SK-N-SH treated with all-trans-retinoic acid at 6 μM for 48 hours (cell line): ENCODE data around the gene DLX1.

ENCODE experiments used
- ATAC-seq: fragments of 200-7000 bp; cut with Tn5 transposase; 3 replicates; pipeline ENCODE4 v1.9.1; 2020; ENCODE audit warnings: mild to moderate bottlenecking, moderate library complexity
- ARNTL ChIP-seq: fragments of 450-650 bp; formaldehyde crosslinking; IDR thresholded peaks from 2 replicates; pipeline ENCODE4 v1.5.0; 2020; ENCODE audit warnings: low read depth, mild to moderate bottlenecking, moderate library complexity, borderline replicate concordance
- BACH2 ChIP-seq: fragments of 250-450 bp; sonication (Bioruptor Pico); IDR thresholded peaks from 2 replicates; pipeline ENCODE4 v1.9.0; 2021; ENCODE audit warnings: mild to moderate bottlenecking, borderline replicate concordance
- CREB5 ChIP-seq: fragments of 250-450 bp; sonication (Bioruptor Pico); IDR thresholded peaks from 2 replicates; pipeline ENCODE4 v1.5.1; 2020; ENCODE audit warnings: low read depth, mild to moderate bottlenecking, moderate library complexity
- CSDC2 ChIP-seq: fragments of 250-450 bp; sonication (Bioruptor Pico); IDR thresholded peaks from 2 replicates; pipeline ENCODE4 v1.5.0; 2020; ENCODE audit warnings: mild to moderate bottlenecking, moderate library complexity
- CSRNP3 ChIP-seq: fragments of 250-450 bp; sonication (Bioruptor Pico); IDR thresholded peaks from 2 replicates; pipeline ENCODE4 v1.5.1; 2021; ENCODE audit warnings: mild to moderate bottlenecking, moderate library complexity
- ESRRG ChIP-seq: fragments of 250-450 bp; sonication (Bioruptor Pico); IDR thresholded peaks from 2 replicates; pipeline ENCODE4 v1.6.1; 2021; ENCODE audit warnings: mild to moderate bottlenecking
- GLIS3 ChIP-seq: fragments of 250-450 bp; sonication (Bioruptor Pico); IDR thresholded peaks from 2 replicates; pipeline ENCODE4 v1.5.0; 2020; ENCODE audit warnings: mild to moderate bottlenecking, moderate library complexity
- ISL1 ChIP-seq: fragments of 250-450 bp; sonication (Bioruptor Pico); IDR thresholded peaks from 2 replicates; pipeline ENCODE4 v2.1.2; 2022; ENCODE audit warnings: mild to moderate bottlenecking, moderate library complexity
- OSR1 ChIP-seq: fragments of 250-450 bp; sonication (Bioruptor Pico); IDR thresholded peaks from 2 replicates; pipeline ENCODE4 v1.8.0; 2022; ENCODE audit warnings: moderate library complexity, mild to moderate bottlenecking, inconsistent platforms
- PATZ1 ChIP-seq: fragments of 250-450 bp; sonication (Bioruptor Pico); IDR thresholded peaks from 2 replicates; pipeline ENCODE4 v1.8.0; 2020; ENCODE audit warnings: mild to moderate bottlenecking, moderate library complexity, borderline replicate concordance
- PPARA ChIP-seq: fragments of 250-450 bp; sonication (Bioruptor Pico); IDR thresholded peaks from 2 replicates; pipeline ENCODE4 v1.5.0; 2020; ENCODE audit warnings: mild to moderate bottlenecking, borderline replicate concordance
- RARB ChIP-seq: fragments of 250-450 bp; sonication (Bioruptor Pico); IDR thresholded peaks from 2 replicates; pipeline ENCODE4 v1.8.0; 2021; ENCODE audit warnings: mild to moderate bottlenecking, moderate library complexity
- SNAI2 ChIP-seq: fragments of 250-450 bp; sonication (Bioruptor Pico); IDR thresholded peaks from 2 replicates; pipeline ENCODE4 v1.5.0; 2020; ENCODE audit warnings: mild to moderate bottlenecking, moderate library complexity
- TCF4 ChIP-seq: fragments of 250-450 bp; sonication (Bioruptor Pico); IDR thresholded peaks from 2 replicates; pipeline ENCODE4 v1.8.0; 2021; ENCODE audit warnings: mild to moderate bottlenecking, moderate library complexity, borderline replicate concordance
- TOX ChIP-seq: fragments of 250-450 bp; sonication (Bioruptor Pico); IDR thresholded peaks from 2 replicates; pipeline ENCODE4 v1.8.0; 2021; ENCODE audit warnings: mild to moderate bottlenecking, moderate library complexity, borderline replicate concordance
- TSHZ2 ChIP-seq: fragments of 250-450 bp; sonication (Bioruptor Pico); IDR thresholded peaks from 2 replicates; pipeline ENCODE4 v1.5.0; 2020; ENCODE audit warnings: mild to moderate bottlenecking, moderate library complexity
- ZC3H10 ChIP-seq: fragments of 250-450 bp; sonication (Bioruptor Pico); IDR thresholded peaks from 2 replicates; pipeline ENCODE4 v1.5.1; 2021; ENCODE audit warnings: mild to moderate bottlenecking, moderate library complexity
- ZFP3 ChIP-seq: fragments of 250-450 bp; sonication (Bioruptor Pico); IDR thresholded peaks from 2 replicates; pipeline ENCODE4 v1.5.0; 2020; ENCODE audit warnings: mild to moderate bottlenecking, moderate library complexity
- ZFP30 ChIP-seq: fragments of 450-650 bp; formaldehyde crosslinking; IDR thresholded peaks from 2 replicates; pipeline ENCODE4 v1.5.0; 2022; ENCODE audit warnings: mild to moderate bottlenecking, moderate library complexity
- ZNF565 ChIP-seq: fragments of 450-650 bp; formaldehyde crosslinking; conservative IDR thresholded peaks from 2 replicates; pipeline ENCODE4 v1.5.0; 2020; ENCODE audit warnings: low read depth, mild to moderate bottlenecking, moderate library complexity
- ZNF70 ChIP-seq: fragments of 450-650 bp; formaldehyde crosslinking; IDR thresholded peaks from 2 replicates; pipeline ENCODE4 v1.5.0; 2020; ENCODE audit warnings: mild to moderate bottlenecking, moderate library complexity
- ZNF8 ChIP-seq: fragments of 450-650 bp; formaldehyde crosslinking; IDR thresholded peaks from 2 replicates; pipeline ENCODE4 v1.5.0; 2020; ENCODE audit warnings: mild to moderate bottlenecking, moderate library complexity

The DLX1 gene

GRCh38 chr2:172063446-172063845, 21.9 kb upstream of the DLX1 start:
- ATAC-seq, result no peak
- TF ChIP-seq ZNF70, result no peak
- TF ChIP-seq ZFP3 (CRISPR knock-in tag), result no peak
- TF ChIP-seq PATZ1, result no peak
- TF ChIP-seq ISL1 (CRISPR knock-in tag), result no peak
- TF ChIP-seq ZNF565 (CRISPR knock-in tag), result no peak
- no peak for TF ChIP-seq BACH2 (CRISPR knock-in tag)
- TF ChIP-seq TSHZ2 (CRISPR knock-in tag), result no peak
- TF ChIP-seq GLIS3, result no peak
- TF ChIP-seq TOX (CRISPR knock-in tag), result no peak
- no peak for TF ChIP-seq ESRRG (CRISPR knock-in tag)
- no peak for TF ChIP-seq CREB5 (CRISPR knock-in tag)
- no peak for TF ChIP-seq PPARA (CRISPR knock-in tag)
- no peak for TF ChIP-seq ARNTL (CRISPR knock-in tag)
- no peak for TF ChIP-seq RARB (CRISPR knock-in tag)
- no peak for TF ChIP-seq CSDC2 (CRISPR knock-in tag)
- TF ChIP-seq TCF4 (CRISPR knock-in tag), result no peak
- TF ChIP-seq ZC3H10 (CRISPR knock-in tag), result no peak
- TF ChIP-seq ZNF8 (CRISPR knock-in tag), result no peak
- TF ChIP-seq SNAI2 (CRISPR knock-in tag), result no peak
- no peak for TF ChIP-seq CSRNP3 (CRISPR knock-in tag)

- ATAC-seq, result no peak
- no peak for TF ChIP-seq PATZ1
- TF ChIP-seq TCF4 (CRISPR knock-in tag), result no peak
- no peak for TF ChIP-seq BACH2 (CRISPR knock-in tag)
- TF ChIP-seq ZC3H10 (CRISPR knock-in tag), result no peak
- no peak for TF ChIP-seq SNAI2 (CRISPR knock-in tag)
- no peak for TF ChIP-seq TSHZ2 (CRISPR knock-in tag)
- no peak for TF ChIP-seq OSR1 (CRISPR knock-in tag)
- no peak for TF ChIP-seq CSRNP3 (CRISPR knock-in tag)
- no peak for TF ChIP-seq ZFP3 (CRISPR knock-in tag)
- TF ChIP-seq ARNTL (CRISPR knock-in tag), result no peak
- no peak for TF ChIP-seq RARB (CRISPR knock-in tag)
- TF ChIP-seq ZFP30 (CRISPR knock-in tag), result no peak
- TF ChIP-seq TOX (CRISPR knock-in tag), result no peak
- TF ChIP-seq CREB5 (CRISPR knock-in tag), result no peak
- TF ChIP-seq ISL1 (CRISPR knock-in tag), result no peak
- no peak for TF ChIP-seq GLIS3
- TF ChIP-seq, all 23 proteins: peak for 0
These were observed 20.2 kb upstream of the DLX1 start for GRCh38 chr2:172065111-172065510.
